ENCODE data around the gene ZSCAN30.
"Not testable (repeated sequence)": the region's sequence is repeated elsewhere in the genome, so short reads cannot be mapped to it uniquely, and the experiment has no call there.

ZSCAN30 gene

GRCh38 chr18:35236571-35237363 is 53.3 kb downstream of the ZSCAN30 start:
- DNase-seq (ENCODE audit: low spot score) = no peak

DNA sequence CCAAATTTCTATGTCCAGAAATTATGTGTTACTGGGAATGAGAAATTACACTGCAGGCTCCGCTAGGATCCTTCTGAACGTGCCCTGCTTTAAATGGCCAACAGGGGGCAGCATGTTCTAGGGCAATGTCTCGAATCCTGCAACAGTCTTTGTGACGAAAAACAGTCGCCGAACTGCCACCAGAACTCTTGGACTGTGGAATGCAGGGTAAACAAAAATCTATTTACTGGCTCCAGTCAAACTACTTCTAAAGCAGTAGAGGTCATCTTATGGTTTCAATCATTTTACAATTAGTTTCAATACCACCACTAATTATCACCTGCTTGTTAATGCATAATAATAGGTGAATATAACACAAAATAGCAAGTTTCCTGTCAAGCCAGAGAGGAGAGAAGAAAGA is 59.0 kb downstream of the ZSCAN30 start:
- no peak for DNase-seq (ENCODE audit: low spot score)

DNA sequence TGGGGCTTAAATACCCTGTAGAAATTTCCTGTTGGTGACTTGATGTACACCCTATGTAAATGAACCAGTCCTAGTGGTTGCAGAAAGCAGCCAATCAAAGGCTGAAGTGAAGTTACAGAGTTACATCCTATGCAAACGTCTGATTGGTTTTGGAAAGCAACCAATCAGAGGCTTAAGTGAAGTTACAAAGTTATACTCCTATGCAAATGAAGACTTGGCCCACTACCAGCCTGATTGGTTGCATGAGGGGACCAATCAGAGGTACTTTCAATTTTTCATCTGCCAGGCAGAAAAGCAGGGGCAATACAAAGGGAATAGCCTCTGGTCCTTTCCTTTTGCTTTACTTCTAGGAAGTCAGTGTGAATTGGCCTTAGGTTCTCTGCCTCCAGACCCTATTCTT is 62.8 kb downstream of the ZSCAN30 start:
- no peak for DNase-seq (ENCODE audit: low spot score)

GRCh38 chr18:35223797-35224196 is 66.2 kb downstream of the ZSCAN30 start:
- DNase-seq (ENCODE audit: low spot score) = no peak

GRCh38 chr18:35220424-35220823 is 69.6 kb downstream of the ZSCAN30 start:
- no peak for DNase-seq (ENCODE audit: low spot score)

DNA sequence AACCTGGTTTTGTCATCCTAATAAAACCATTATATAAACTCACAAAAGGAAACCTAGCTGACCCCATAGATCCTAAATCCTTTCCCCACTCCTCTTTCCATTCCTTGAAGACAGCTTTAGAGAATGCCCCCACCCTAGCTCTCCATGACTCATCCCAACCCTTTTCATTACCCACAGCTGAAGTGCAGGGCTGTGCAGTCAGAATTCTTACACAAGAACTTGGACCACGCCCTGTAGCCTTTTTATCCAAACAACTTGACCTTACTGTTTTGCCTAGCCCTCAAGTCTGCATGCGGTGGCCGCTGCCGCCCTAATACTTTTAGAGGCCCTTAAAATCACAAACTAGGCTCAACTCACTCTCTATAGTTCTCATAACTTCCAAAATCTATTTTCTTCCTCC is 70.7 kb downstream of the ZSCAN30 start:
- not testable (repeated sequence) for DNase-seq (ENCODE audit: low spot score)

- not testable (repeated sequence) for DNase-seq (ENCODE audit: low spot score)
Observed at GRCh38 chr18:35216611-35217010, 73.4 kb downstream of the ZSCAN30 start.

DNA sequence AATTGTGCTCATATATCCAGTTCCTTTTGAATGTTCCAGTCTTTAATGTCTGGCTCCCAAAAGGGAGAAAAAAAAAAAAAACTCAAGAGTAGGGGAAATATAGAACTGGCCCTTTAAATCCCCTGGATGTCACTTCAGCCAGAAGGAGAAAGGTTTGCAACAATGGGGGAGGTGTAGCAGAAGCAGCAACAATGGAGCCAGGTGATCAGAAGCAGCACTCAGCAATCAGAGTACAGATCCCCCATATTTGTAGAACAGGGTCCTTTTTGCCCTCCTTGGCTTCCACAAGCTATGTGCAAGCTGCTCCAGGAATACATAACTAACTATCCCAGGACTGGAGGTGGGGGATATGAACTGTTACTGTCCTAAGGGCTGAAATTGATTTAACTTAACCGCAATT is 75.0 kb downstream of the ZSCAN30 start:
- DNase-seq (ENCODE audit: low spot score) = no peak

DNA sequence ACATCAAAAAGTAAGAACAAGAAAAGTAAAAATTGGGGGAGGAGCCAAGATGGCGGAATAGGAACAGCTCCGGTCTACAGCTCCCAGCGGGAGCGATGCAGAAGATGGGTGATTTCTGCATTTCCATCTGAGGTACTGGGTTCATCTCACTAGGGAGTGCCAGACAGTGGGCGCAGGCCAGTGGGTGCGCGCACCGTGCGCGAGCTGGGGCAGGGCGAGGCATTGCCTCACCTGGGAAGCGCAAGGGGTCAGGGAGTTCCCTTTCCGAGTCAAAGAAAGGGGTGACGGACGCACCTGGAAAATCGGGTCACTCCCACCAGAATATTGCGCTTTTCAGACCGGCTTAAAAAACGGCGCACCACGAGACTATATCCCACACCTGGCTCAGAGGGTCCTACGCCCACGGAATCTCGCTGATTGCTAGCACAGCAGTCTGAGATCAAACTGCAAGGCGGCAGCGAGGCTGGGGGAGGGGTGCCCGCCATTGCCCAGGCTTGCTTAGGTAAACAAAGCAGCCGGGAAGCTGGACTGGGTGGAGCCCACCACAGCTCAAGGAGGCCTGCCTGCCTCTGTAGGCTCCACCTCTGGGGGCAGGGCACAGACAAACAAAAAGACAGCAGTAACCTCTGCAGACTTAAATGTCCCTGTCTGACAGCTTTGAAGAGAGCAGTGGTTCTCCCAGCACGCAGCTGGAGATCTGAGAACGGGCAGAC is 84.1 kb downstream of the ZSCAN30 start:
- not testable (repeated sequence) for DNase-seq (ENCODE audit: low spot score)

GRCh38 chr18:35205199-35205712 is 84.8 kb downstream of the ZSCAN30 start:
- DNase-seq (ENCODE audit: low spot score) = no peak

- no peak for DNase-seq (ENCODE audit: low spot score)
Observed at GRCh38 chr18:35203067-35203466, 87.0 kb downstream of the ZSCAN30 start.

GRCh38 chr18:35201256-35201931 is 88.6 kb downstream of the ZSCAN30 start:
- no peak for DNase-seq (ENCODE audit: low spot score)
